ENCODE results near the gene CHURC1.

CHURC1 gene

GRCh38 chr14:64914237-64915028 is at the start of gene CHURC1:
Gene CHURC1 (plus strand): TSS chr14:64914455. CDS start chr14:64914496, 41 bp downstream.
- Histone ChIP-seq H3K4me1 (ENCODE audit: control insufficient read depth, low read depth, low read length) (peaks cover 6% of the 10 kb centered on the region), H3K36me3 (ENCODE audit: control insufficient read depth, low read depth, low read length) (no peaks in the 10 kb centered on the region), H3K27me3 (ENCODE audit: control insufficient read depth, insufficient read depth, low read length) (no peaks in the 10 kb centered on the region), H3K9ac (ENCODE audit: low read length) (peak within 1 kb of the TSS; percentile 99), H3K4me3 (ENCODE audit: low read length) (peak within 1 kb of the TSS; percentile 99), H3K9me3 (ENCODE audit: control insufficient read depth, low read depth, low read length) (no peaks in the 10 kb centered on the region), H3K27ac (ENCODE audit: low read length) (peak within 1 kb of the TSS; percentile 96)

GRCh38 chr14:64865109-64865508 is 49.1 kb upstream of the CHURC1 start:
- H3K9me3 ChIP-seq (ENCODE audit: control insufficient read depth, low read depth, low read length): no peaks in the 10 kb centered on the region

DNA sequence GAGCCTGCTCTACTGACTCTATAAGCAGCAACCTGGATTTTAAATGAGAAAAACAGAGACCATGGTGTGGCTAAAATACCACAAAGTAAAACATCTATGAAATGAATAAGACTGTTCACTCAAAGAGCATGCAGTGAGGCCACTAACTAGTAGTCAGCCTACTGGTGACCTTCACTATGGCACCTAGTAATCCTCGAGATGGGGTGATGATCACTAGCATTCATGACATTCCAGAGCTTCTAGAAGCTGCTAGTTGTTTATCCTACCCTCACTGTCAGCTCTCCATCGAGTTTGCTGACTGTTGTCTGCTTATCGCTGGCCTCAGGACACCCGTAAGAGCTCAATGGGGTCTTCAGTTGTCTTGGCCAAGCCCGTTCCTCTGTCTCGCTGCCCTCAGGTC is 48.3 kb upstream of the CHURC1 start:
- Histone ChIP-seq H3K36me3 (ENCODE audit: control insufficient read depth, low read depth, low read length) (no peaks in the 10 kb centered on the region), H3K27ac (ENCODE audit: low read length) (no peak overlapping the region), H3K9me3 (ENCODE audit: control insufficient read depth, low read depth, low read length) (no peaks in the 10 kb centered on the region), H3K27me3 (ENCODE audit: control insufficient read depth, insufficient read depth, low read length) (no peaks in the 10 kb centered on the region), H3K9ac (ENCODE audit: low read length) (no peak overlapping the region), H3K4me1 (ENCODE audit: control insufficient read depth, low read depth, low read length) (peaks cover 8% of the 10 kb centered on the region), H3K4me3 (ENCODE audit: low read length) (no peak overlapping the region)

More at GRCh38 chr14:64865109-64865508, 49.1 kb upstream of the CHURC1 start:
- H3K4me1 ChIP-seq (ENCODE audit: control insufficient read depth, low read depth, low read length): peaks cover 9% of the 10 kb centered on the region
- no peaks in the 10 kb centered on the region for H3K36me3 ChIP-seq (ENCODE audit: control insufficient read depth, low read depth, low read length)
- no peak overlapping the region for H3K27ac ChIP-seq (ENCODE audit: low read length)
- no peak overlapping the region for H3K9ac ChIP-seq (ENCODE audit: low read length)
- H3K27me3 ChIP-seq (ENCODE audit: control insufficient read depth, insufficient read depth, low read length): no peaks in the 10 kb centered on the region
- no peak overlapping the region for H3K4me3 ChIP-seq (ENCODE audit: low read length)

GRCh38 chr14:64867182-64867581 is 47.1 kb upstream of the CHURC1 start:
- H3K4me1 ChIP-seq (ENCODE audit: control insufficient read depth, low read depth, low read length): peaks cover 8% of the 10 kb centered on the region
- H3K27ac ChIP-seq (ENCODE audit: low read length): no peak overlapping the region
- H3K27me3 ChIP-seq (ENCODE audit: control insufficient read depth, insufficient read depth, low read length): no peaks in the 10 kb centered on the region
- H3K9ac ChIP-seq (ENCODE audit: low read length): no peak overlapping the region
- H3K9me3 ChIP-seq (ENCODE audit: control insufficient read depth, low read depth, low read length): no peaks in the 10 kb centered on the region
- H3K36me3 ChIP-seq (ENCODE audit: control insufficient read depth, low read depth, low read length): no peaks in the 10 kb centered on the region
- no peak overlapping the region for H3K4me3 ChIP-seq (ENCODE audit: low read length)

- no peak overlapping the region for H3K9ac ChIP-seq (ENCODE audit: low read length)
- no peaks in the 10 kb centered on the region for H3K36me3 ChIP-seq (ENCODE audit: control insufficient read depth, low read depth, low read length)
- H3K4me3 ChIP-seq (ENCODE audit: low read length): no peak overlapping the region
- no peaks in the 10 kb centered on the region for H3K9me3 ChIP-seq (ENCODE audit: control insufficient read depth, low read depth, low read length)
- no peak overlapping the region for H3K27ac ChIP-seq (ENCODE audit: low read length)
- H3K4me1 ChIP-seq (ENCODE audit: control insufficient read depth, low read depth, low read length): peaks cover 8% of the 10 kb centered on the region
- no peaks in the 10 kb centered on the region for H3K27me3 ChIP-seq (ENCODE audit: control insufficient read depth, insufficient read depth, low read length)
Observed at GRCh38 chr14:64868379-64868778, 45.9 kb upstream of the CHURC1 start.

DNA sequence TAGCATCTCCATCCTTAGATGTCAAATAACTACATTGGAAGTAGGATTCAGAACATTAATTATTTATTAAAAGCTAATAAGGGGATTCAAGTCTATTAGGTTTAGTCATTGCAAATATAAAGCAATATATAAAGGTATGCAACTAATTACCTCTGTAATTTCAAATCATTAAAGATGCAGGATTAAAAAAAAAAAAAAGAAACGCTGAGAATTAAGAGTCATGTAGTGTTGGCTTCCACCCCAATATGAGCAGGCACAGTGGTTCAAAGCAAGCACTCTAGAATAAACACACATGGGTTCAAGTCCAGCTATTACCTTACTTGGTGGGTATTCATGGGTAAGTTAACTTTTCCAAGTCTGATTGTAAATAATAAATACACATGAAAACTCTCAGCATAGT is 45.4 kb upstream of the CHURC1 start:
- Histone ChIP-seq H3K27me3 (ENCODE audit: control insufficient read depth, insufficient read depth, low read length) (no peaks in the 10 kb centered on the region), H3K4me1 (ENCODE audit: control insufficient read depth, low read depth, low read length) (peaks cover 8% of the 10 kb centered on the region), H3K4me3 (ENCODE audit: low read length) (no peak overlapping the region), H3K36me3 (ENCODE audit: control insufficient read depth, low read depth, low read length) (no peaks in the 10 kb centered on the region), H3K9ac (ENCODE audit: low read length) (no peak overlapping the region), H3K27ac (ENCODE audit: low read length) (no peak overlapping the region), H3K9me3 (ENCODE audit: control insufficient read depth, low read depth, low read length) (no peaks in the 10 kb centered on the region)

DNA sequence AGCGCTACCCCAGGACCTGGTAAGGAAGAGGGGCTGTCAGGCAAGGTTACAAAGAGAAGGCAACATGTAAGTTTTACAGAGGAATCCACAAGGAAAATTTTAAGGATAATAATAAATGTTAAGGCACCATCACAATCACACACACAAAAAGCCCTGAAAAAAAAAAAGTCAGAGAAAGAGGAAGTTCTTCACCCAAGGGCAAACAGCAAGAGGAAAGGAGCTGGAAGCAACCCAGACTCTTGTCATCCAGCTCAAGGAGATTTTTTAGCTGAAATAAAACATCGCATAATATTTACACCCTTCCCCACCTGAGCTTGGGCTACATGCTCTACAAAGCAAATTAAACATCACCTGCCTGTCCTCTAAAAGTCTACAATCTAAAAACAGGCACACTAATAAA is 44.1 kb upstream of the CHURC1 start:
- H3K9ac ChIP-seq (ENCODE audit: low read length): no peak overlapping the region
- H3K9me3 ChIP-seq (ENCODE audit: control insufficient read depth, low read depth, low read length): no peaks in the 10 kb centered on the region
- H3K36me3 ChIP-seq (ENCODE audit: control insufficient read depth, low read depth, low read length): no peaks in the 10 kb centered on the region
- H3K4me3 ChIP-seq (ENCODE audit: low read length): no peak overlapping the region
- peaks cover 8% of the 10 kb centered on the region for H3K4me1 ChIP-seq (ENCODE audit: control insufficient read depth, low read depth, low read length)
- H3K27me3 ChIP-seq (ENCODE audit: control insufficient read depth, insufficient read depth, low read length): no peaks in the 10 kb centered on the region
- no peak overlapping the region for H3K27ac ChIP-seq (ENCODE audit: low read length)

DNA sequence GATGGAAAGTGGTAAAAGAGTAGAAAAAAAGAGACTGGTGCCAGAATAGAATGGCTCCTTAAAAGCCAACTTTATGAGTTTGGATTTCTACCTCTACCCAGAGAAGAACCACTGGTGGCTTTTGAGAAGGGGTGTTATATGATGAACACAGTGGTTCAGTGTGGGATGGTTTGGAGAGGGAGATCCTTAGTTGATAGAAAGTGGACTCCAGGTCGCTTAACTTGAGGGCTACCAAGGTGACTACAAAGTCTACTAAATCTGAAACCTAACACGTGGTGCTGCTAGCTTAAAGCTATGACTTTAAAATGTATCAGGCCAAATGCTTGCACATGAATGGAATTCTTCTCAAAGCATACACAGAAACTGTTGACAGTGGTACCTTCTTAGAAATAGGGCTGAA is 42.9 kb upstream of the CHURC1 start:
- Histone ChIP-seq H3K27ac (ENCODE audit: low read length) (no peak overlapping the region), H3K36me3 (ENCODE audit: control insufficient read depth, low read depth, low read length) (no peaks in the 10 kb centered on the region), H3K9ac (ENCODE audit: low read length) (no peak overlapping the region), H3K27me3 (ENCODE audit: control insufficient read depth, insufficient read depth, low read length) (no peaks in the 10 kb centered on the region), H3K4me3 (ENCODE audit: low read length) (no peak overlapping the region), H3K4me1 (ENCODE audit: control insufficient read depth, low read depth, low read length) (no peaks in the 10 kb centered on the region), H3K9me3 (ENCODE audit: control insufficient read depth, low read depth, low read length) (no peaks in the 10 kb centered on the region)

GRCh38 chr14:64873506-64874219 is 40.6 kb upstream of the CHURC1 start:
- no peaks in the 10 kb centered on the region for H3K36me3 ChIP-seq (ENCODE audit: control insufficient read depth, low read depth, low read length)
- no peak overlapping the region for H3K4me3 ChIP-seq (ENCODE audit: low read length)
- peaks cover 20% of the 10 kb centered on the region for H3K27me3 ChIP-seq (ENCODE audit: control insufficient read depth, insufficient read depth, low read length)
- H3K9me3 ChIP-seq (ENCODE audit: control insufficient read depth, low read depth, low read length): no peaks in the 10 kb centered on the region
- no peak overlapping the region for H3K27ac ChIP-seq (ENCODE audit: low read length)
- peaks cover 6% of the 10 kb centered on the region for H3K4me1 ChIP-seq (ENCODE audit: control insufficient read depth, low read depth, low read length)
- no peak overlapping the region for H3K9ac ChIP-seq (ENCODE audit: low read length)

DNA sequence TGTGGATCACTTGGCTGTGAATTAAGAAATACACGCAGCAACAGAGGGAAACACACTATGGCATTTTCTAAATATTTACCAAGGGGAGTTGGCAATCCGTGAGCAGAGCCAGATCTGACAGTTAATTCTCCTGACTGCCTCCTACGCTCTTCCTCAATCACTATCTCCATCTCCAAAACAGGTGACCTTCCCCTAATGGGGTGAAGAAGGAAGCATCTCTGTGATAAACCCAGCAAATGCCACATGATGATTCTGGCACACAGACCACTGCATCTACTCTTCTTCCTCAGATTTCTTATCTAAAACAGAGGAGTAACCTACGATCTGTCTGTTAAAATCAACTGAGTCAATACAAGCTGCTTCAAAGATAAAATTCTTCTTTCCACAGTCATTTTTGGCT is 38.9 kb upstream of the CHURC1 start:
- Histone ChIP-seq H3K27ac (ENCODE audit: low read length) (no peak overlapping the region), H3K9me3 (ENCODE audit: control insufficient read depth, low read depth, low read length) (no peaks in the 10 kb centered on the region), H3K27me3 (ENCODE audit: control insufficient read depth, insufficient read depth, low read length) (peaks cover 32% of the 10 kb centered on the region), H3K4me1 (ENCODE audit: control insufficient read depth, low read depth, low read length) (peaks cover 7% of the 10 kb centered on the region), H3K4me3 (ENCODE audit: low read length) (no peak overlapping the region), H3K9ac (ENCODE audit: low read length) (no peak overlapping the region), H3K36me3 (ENCODE audit: control insufficient read depth, low read depth, low read length) (no peaks in the 10 kb centered on the region)

DNA sequence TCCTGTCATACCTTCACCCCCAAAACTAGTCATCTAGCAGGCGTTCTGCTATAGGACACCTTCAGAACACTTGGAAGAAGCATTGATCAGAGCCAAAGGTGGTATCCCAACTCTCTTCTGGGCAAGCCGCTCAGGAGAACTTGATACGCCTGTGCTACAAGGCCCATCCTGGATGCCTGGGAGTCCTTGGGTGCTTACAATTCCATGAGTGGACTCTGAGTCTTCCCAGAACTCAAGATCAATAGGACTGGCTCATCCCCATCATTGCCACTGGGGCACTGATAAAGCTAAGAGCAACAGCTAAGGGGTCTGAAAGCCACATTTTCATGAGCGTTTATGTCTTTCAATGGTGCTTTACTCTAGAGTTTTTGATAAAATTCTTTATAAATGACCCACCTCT is 36.4 kb upstream of the CHURC1 start:
- Histone ChIP-seq H3K27me3 (ENCODE audit: control insufficient read depth, insufficient read depth, low read length) (peaks cover 56% of the 10 kb centered on the region), H3K4me3 (ENCODE audit: low read length) (no peak overlapping the region), H3K4me1 (ENCODE audit: control insufficient read depth, low read depth, low read length) (peaks cover 11% of the 10 kb centered on the region), H3K27ac (ENCODE audit: low read length) (no peak overlapping the region), H3K9me3 (ENCODE audit: control insufficient read depth, low read depth, low read length) (no peaks in the 10 kb centered on the region), H3K36me3 (ENCODE audit: control insufficient read depth, low read depth, low read length) (no peaks in the 10 kb centered on the region), H3K9ac (ENCODE audit: low read length) (no peak overlapping the region)
